Keratinocyte (primary cell): ENCODE data around the gene TAF4.

ENCODE experiments used
- EZH2 ChIP-seq: IDR thresholded peaks from one replicate; pipeline ENCODE4 v1.6.1; 2012; ENCODE audit warnings: inconsistent platforms, mild to moderate bottlenecking, low read length, moderate library complexity
- TF ChIP-seq, protein P1 (sequence below), 3 experiments: IDR thresholded peaks in 1 of 3; conservative IDR thresholded peaks in 1 of 3; optimal IDR thresholded peaks in 1 of 3; 2 replicates in 2 of 3; 3 replicates in 1 of 3; pipeline versions ENCODE3 to v1.5.1; 2011; ENCODE audit warnings: low read length in 3 of 3, mild to moderate bottlenecking in 3 of 3, moderate library complexity in 2 of 3, control low read depth in 1 of 3, inconsistent platforms in 1 of 3; ENCODE audit not compliant: insufficient read depth in 2 of 3; ENCODE audit errors: extremely low read depth in 1 of 3

DNA sequence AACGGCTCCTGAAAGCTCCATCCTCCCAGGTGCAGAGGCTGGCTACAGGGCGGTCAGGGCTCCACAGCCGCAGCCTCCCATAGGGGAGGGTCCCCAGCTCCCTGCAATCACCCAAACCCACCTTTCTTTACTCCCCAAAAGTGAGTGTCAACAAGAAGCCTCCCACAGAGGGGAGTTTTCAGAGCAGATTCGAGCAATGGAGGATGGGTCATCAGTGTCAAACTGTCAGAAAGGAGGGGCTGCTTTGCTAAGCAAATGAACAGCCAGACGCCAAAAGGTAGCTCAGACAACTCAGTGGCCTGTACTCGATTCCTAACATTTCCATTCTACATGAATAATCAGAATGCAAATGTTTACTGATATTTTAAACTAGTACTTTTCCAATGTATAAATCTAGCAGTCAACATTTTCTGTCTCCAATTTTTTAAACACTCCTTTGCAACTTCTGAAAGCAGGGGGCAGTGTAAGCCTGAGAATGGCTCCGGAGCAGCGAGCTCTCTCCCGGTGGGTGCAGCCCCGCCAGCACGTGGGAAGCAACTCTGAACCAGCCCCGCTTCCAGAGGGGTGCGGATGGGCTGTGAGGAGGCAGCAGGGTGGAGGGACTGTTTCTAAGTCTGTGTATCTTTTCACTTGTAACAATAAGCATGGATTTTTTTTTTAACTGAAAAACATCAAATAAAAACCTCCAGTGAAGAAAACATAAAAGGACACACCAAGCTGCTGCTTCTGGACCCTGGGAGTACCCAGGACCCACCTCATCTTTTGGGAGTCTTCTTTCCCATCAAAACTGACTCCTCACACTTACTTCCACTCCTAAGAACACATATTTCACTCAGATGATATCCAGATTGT lies 54.9 kb downstream of the TAF4 start:
- TF ChIP-seq, protein P1, sequence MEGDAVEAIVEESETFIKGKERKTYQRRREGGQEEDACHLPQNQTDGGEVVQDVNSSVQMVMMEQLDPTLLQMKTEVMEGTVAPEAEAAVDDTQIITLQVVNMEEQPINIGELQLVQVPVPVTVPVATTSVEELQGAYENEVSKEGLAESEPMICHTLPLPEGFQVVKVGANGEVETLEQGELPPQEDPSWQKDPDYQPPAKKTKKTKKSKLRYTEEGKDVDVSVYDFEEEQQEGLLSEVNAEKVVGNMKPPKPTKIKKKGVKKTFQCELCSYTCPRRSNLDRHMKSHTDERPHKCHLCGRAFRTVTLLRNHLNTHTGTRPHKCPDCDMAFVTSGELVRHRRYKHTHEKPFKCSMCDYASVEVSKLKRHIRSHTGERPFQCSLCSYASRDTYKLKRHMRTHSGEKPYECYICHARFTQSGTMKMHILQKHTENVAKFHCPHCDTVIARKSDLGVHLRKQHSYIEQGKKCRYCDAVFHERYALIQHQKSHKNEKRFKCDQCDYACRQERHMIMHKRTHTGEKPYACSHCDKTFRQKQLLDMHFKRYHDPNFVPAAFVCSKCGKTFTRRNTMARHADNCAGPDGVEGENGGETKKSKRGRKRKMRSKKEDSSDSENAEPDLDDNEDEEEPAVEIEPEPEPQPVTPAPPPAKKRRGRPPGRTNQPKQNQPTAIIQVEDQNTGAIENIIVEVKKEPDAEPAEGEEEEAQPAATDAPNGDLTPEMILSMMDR (optimal IDR thresholded peaks at IDR 0.05 in 1 of 3, IDR thresholded peaks at IDR 0.05 in 1 of 3, conservative IDR thresholded peaks at IDR 0.05 in 1 of 3; ENCODE audit: extremely low read depth in 1 of 3, insufficient read depth in 2 of 3, low read length in 3 of 3): peak; percentile 49 to 62 (median 60)
- TF ChIP-seq EZH2: no peak
